HepG2 (cell line): ENCODE data around the gene PRELID2.

ENCODE experiments used
- ZNF609 ChIP-seq: sonication (generic); formaldehyde crosslinking; IDR thresholded peaks from 2 replicates; pipeline ENCODE4 v1.4.0; 2020; ENCODE audit warnings: mild to moderate bottlenecking, missing genetic modification reagents, borderline replicate concordance
- ZNF639 ChIP-seq: conservative IDR thresholded peaks from 2 replicates; pipeline ENCODE4 v1.6.1; 2018; ENCODE audit warnings: missing genetic modification reagents
- ZNF646 ChIP-seq: sonication (generic); formaldehyde crosslinking; IDR thresholded peaks from 2 replicates; pipeline ENCODE4 v1.9.0; 2021; ENCODE audit warnings: mild to moderate bottlenecking, missing genetic modification reagents

GRCh38 chr5:145801195-145801594, 33.9 kb downstream of the PRELID2 start:
- no peak for TF ChIP-seq ZNF609
- TF ChIP-seq ZNF646 (CRISPR knock-in tag) = no peak
- no peak for TF ChIP-seq ZNF639
